ENCODE data around the gene TRIO.

TRIO gene

GRCh38 chr5:14209222-14209822 lies 66.2 kb downstream of the TRIO start:
- Histone ChIP-seq H3K4me3 (ENCODE audit: low read length) (no peak overlapping the region), H3K4me1 (ENCODE audit: insufficient read depth, low read length) (peaks cover 12% of the 10 kb centered on the region), H3K9me3 (ENCODE audit: insufficient read depth, low read depth, low read length) (no peaks in the 10 kb centered on the region), H3K36me3 (ENCODE audit: insufficient read depth, low read depth, low read length) (no peaks in the 10 kb centered on the region), H3K27ac (ENCODE audit: low read length) (no peak overlapping the region), H3K27me3 (ENCODE audit: insufficient read depth, low read length) (no peaks in the 10 kb centered on the region), H3K9ac (ENCODE audit: low read depth, low read length) (no peak overlapping the region)

DNA sequence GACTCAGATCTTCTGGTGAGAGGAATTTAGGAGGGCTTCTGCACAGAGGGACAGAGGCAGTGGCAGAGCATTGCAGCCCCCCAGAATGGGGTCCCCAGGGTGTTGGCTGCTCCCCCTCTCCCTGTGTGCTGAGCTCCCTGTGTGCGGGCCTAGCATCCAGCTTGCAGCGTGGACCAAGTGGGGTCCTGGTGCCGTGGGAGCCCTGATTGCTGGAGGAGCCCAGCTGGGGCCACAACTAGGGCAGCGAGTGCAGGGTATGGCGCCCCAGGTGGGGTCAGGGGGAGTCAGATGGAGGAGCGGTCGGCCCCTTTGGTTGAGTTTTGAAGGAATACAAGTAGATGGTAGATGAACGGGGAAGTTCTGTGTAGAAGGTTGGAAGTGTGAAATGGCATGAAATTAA lies 66.7 kb downstream of the TRIO start:
- H3K4me1 ChIP-seq (ENCODE audit: insufficient read depth, low read length), result peaks cover 12% of the 10 kb centered on the region
- no peaks in the 10 kb centered on the region for H3K27me3 ChIP-seq (ENCODE audit: insufficient read depth, low read length)
- no peaks in the 10 kb centered on the region for H3K36me3 ChIP-seq (ENCODE audit: insufficient read depth, low read depth, low read length)
- H3K9ac ChIP-seq (ENCODE audit: low read depth, low read length), result no peak overlapping the region
- no peaks in the 10 kb centered on the region for H3K9me3 ChIP-seq (ENCODE audit: insufficient read depth, low read depth, low read length)
- H3K27ac ChIP-seq (ENCODE audit: low read length), result no peak overlapping the region
- no peak overlapping the region for H3K4me3 ChIP-seq (ENCODE audit: low read length)

DNA sequence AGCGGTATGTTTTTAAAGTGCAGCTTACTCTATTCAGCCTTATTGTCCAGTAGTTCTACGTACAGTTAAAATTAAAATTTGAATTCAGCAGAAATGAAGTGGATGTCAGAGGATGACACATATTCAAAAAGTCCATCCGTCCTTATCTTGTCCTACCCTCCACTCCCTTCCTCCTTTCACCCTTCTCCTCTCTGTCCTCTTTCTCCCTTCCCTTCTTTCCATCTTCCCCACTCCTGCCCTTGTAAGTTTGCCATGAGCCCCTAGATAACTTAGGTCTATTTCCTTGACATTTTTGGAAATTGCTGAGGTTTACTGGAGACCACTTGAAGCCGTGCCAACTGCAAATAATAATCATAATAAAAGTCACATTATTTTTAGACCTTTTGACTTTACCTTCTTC lies 67.6 kb downstream of the TRIO start:
- Histone ChIP-seq H3K4me3 (ENCODE audit: low read length) (no peak overlapping the region), H3K9me3 (ENCODE audit: insufficient read depth, low read depth, low read length) (no peaks in the 10 kb centered on the region), H3K27me3 (ENCODE audit: insufficient read depth, low read length) (no peaks in the 10 kb centered on the region), H3K36me3 (ENCODE audit: insufficient read depth, low read depth, low read length) (no peaks in the 10 kb centered on the region), H3K4me1 (ENCODE audit: insufficient read depth, low read length) (peaks cover 17% of the 10 kb centered on the region), H3K27ac (ENCODE audit: low read length) (no peak overlapping the region), H3K9ac (ENCODE audit: low read depth, low read length) (no peak overlapping the region)

DNA sequence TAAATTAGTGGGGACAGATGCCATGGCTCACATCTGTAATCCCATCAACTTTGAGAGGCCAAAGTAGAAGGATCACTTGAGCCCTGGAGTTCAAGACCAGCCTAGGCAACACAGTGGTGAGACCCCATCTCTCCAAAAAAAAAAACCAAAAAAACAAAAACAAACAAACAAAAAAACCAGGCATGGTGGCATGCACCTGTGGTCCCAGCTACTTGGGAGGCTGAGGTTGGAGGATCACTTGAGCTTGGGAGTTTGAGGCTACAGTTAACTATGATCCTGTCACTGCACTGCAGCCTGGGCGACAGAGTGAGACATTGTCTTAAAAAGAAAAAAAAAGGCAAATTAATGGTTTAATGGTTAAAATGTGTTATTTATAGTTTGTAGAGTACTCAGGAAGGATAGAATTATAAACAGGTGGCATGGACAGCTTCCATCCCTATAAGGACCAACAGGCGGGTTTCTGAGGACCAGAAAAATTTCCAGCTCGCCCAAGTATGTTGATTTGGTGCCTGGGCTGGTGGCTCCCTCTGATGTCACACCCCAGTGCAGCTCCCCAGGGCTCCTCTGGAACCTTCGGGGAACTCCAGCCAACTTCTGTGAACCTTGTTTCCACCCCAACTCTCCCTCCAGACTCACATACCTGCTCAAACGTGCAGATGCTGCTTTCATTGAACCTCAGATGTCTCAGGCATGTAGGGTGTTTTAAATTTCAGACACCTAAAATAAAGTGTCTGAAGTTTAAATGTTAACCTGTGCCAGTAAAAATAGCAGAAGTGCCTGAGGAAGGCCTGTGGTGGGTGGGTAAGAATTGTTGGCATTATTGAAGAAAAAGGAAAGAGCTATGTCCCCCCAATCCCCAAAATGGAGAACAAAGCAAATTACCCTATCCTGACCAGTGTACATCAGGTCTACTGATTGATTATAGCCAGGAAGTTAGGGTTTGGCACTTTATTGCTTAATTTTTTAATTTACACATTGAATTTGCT lies 69.0 kb downstream of the TRIO start:
- no peaks in the 10 kb centered on the region for H3K36me3 ChIP-seq (ENCODE audit: insufficient read depth, low read depth, low read length)
- no peaks in the 10 kb centered on the region for H3K9me3 ChIP-seq (ENCODE audit: insufficient read depth, low read depth, low read length)
- H3K4me3 ChIP-seq (ENCODE audit: low read length), result no peak overlapping the region
- H3K27me3 ChIP-seq (ENCODE audit: insufficient read depth, low read length), result no peaks in the 10 kb centered on the region
- H3K27ac ChIP-seq (ENCODE audit: low read length), result no peak overlapping the region
- peaks cover 31% of the 10 kb centered on the region for H3K4me1 ChIP-seq (ENCODE audit: insufficient read depth, low read length)
- H3K9ac ChIP-seq (ENCODE audit: low read depth, low read length), result no peak overlapping the region

DNA sequence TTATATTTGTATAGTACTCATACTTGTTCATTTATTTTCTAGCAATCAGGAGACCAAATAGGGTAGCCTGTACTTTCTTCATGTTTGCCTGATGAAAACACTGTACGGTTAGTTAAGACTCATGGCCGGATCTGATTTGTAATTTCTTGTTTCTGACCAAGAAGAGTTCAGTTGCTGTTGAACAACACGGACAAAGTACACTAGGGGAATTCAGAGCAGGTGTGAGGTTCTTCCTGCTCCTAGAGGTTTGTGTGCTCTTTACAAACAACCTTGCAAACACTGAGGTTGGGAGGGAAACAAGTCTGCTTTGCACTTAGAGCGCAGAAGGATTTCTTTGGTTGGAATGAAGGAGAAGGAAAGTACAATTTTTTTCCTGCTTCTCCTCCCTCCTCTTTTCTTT lies 69.7 kb downstream of the TRIO start:
- H3K9ac ChIP-seq (ENCODE audit: low read depth, low read length), result no peak overlapping the region
- H3K4me3 ChIP-seq (ENCODE audit: low read length), result no peak overlapping the region
- H3K36me3 ChIP-seq (ENCODE audit: insufficient read depth, low read depth, low read length), result no peaks in the 10 kb centered on the region
- H3K27me3 ChIP-seq (ENCODE audit: insufficient read depth, low read length), result no peaks in the 10 kb centered on the region
- no peak overlapping the region for H3K27ac ChIP-seq (ENCODE audit: low read length)
- H3K4me1 ChIP-seq (ENCODE audit: insufficient read depth, low read length), result peaks cover 35% of the 10 kb centered on the region
- no peaks in the 10 kb centered on the region for H3K9me3 ChIP-seq (ENCODE audit: insufficient read depth, low read depth, low read length)

DNA sequence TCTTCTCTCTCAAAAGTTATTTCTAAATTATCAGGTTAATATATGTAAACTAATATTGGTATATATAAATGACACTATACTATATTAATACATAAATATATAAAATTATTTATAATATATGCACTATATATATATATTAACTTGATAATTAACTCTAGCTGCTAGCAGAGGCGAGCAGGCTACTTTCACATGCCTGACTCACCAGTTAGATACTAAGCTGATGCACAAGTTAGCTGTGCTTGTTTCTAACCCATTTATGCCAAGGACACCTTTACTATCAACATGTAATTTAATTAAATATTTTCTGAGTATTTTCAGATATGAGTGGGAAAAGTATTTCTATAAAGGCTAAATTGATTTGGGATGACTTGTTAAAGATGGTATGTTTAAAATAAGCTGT lies 70.1 kb downstream of the TRIO start:
- Histone ChIP-seq H3K4me1 (ENCODE audit: insufficient read depth, low read length) (peaks cover 38% of the 10 kb centered on the region), H3K4me3 (ENCODE audit: low read length) (no peak overlapping the region), H3K9ac (ENCODE audit: low read depth, low read length) (no peak overlapping the region), H3K36me3 (ENCODE audit: insufficient read depth, low read depth, low read length) (no peaks in the 10 kb centered on the region), H3K27ac (ENCODE audit: low read length) (no peak overlapping the region), H3K27me3 (ENCODE audit: insufficient read depth, low read length) (no peaks in the 10 kb centered on the region), H3K9me3 (ENCODE audit: insufficient read depth, low read depth, low read length) (no peaks in the 10 kb centered on the region)

- Histone ChIP-seq H3K27me3 (ENCODE audit: insufficient read depth, low read length) (no peaks in the 10 kb centered on the region), H3K27ac (ENCODE audit: low read length) (no peak overlapping the region), H3K4me3 (ENCODE audit: low read length) (no peak overlapping the region), H3K4me1 (ENCODE audit: insufficient read depth, low read length) (peaks cover 39% of the 10 kb centered on the region), H3K9me3 (ENCODE audit: insufficient read depth, low read depth, low read length) (no peaks in the 10 kb centered on the region), H3K36me3 (ENCODE audit: insufficient read depth, low read depth, low read length) (no peaks in the 10 kb centered on the region), H3K9ac (ENCODE audit: low read depth, low read length) (no peak overlapping the region)
These were observed 70.9 kb downstream of the TRIO start for GRCh38 chr5:14213813-14214585.

DNA sequence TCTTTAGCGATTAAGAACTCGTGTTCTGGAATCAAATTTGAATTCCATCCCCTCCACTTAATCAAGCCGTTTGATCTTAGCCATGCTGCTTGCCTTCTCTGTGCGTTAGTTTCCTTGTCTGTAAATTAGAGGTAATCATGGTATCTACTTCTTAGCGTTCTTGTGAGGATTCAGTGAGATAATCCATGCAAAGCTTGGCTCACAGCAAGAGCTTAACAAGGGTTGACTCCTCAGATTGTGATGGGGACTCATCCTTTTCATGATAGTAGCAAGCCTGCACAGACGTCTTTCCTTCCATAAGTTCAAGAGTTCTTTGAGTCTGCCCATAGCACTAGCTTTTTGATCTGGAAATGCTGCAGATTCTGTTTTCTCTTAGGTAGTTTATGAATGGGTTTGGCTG lies 72.8 kb downstream of the TRIO start:
- Histone ChIP-seq H3K4me1 (ENCODE audit: insufficient read depth, low read length) (peaks cover 45% of the 10 kb centered on the region), H3K9me3 (ENCODE audit: insufficient read depth, low read depth, low read length) (no peaks in the 10 kb centered on the region), H3K9ac (ENCODE audit: low read depth, low read length) (no peak overlapping the region), H3K27ac (ENCODE audit: low read length) (no peak overlapping the region), H3K27me3 (ENCODE audit: insufficient read depth, low read length) (no peaks in the 10 kb centered on the region), H3K36me3 (ENCODE audit: insufficient read depth, low read depth, low read length) (no peaks in the 10 kb centered on the region), H3K4me3 (ENCODE audit: low read length) (no peak overlapping the region)

GRCh38 chr5:14216372-14216771 lies 73.2 kb downstream of the TRIO start:
- Histone ChIP-seq H3K27ac (ENCODE audit: low read length) (no peak overlapping the region), H3K4me3 (ENCODE audit: low read length) (no peak overlapping the region), H3K27me3 (ENCODE audit: insufficient read depth, low read length) (no peaks in the 10 kb centered on the region), H3K9ac (ENCODE audit: low read depth, low read length) (no peak overlapping the region), H3K9me3 (ENCODE audit: insufficient read depth, low read depth, low read length) (no peaks in the 10 kb centered on the region), H3K4me1 (ENCODE audit: insufficient read depth, low read length) (peaks cover 47% of the 10 kb centered on the region), H3K36me3 (ENCODE audit: insufficient read depth, low read depth, low read length) (no peaks in the 10 kb centered on the region)

GRCh38 chr5:14216902-14217301 lies 73.8 kb downstream of the TRIO start:
- no peak overlapping the region for H3K9ac ChIP-seq (ENCODE audit: low read depth, low read length)
- no peaks in the 10 kb centered on the region for H3K27me3 ChIP-seq (ENCODE audit: insufficient read depth, low read length)
- peaks cover 47% of the 10 kb centered on the region for H3K4me1 ChIP-seq (ENCODE audit: insufficient read depth, low read length)
- H3K36me3 ChIP-seq (ENCODE audit: insufficient read depth, low read depth, low read length), result no peaks in the 10 kb centered on the region
- no peak overlapping the region for H3K27ac ChIP-seq (ENCODE audit: low read length)
- no peaks in the 10 kb centered on the region for H3K9me3 ChIP-seq (ENCODE audit: insufficient read depth, low read depth, low read length)
- H3K4me3 ChIP-seq (ENCODE audit: low read length), result no peak overlapping the region

DNA sequence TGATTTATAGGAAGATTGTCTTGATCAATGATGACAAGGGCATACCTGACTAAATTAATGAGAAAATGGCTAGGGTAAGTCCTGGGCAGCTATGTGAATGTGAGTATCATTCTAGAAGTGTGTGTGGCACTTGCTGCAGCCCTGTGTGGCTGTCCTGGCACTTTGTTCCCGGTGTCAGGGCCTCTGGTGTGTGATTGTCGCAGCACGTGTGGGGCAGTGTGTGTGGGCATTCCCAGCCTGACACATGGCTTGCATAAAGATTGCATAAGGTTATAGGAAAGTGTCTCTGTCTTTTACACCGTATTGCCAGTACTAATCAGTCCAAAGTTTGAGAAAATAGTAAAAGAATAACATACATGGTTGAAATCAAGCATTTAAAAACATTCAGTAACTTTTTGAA lies 74.4 kb downstream of the TRIO start:
- Histone ChIP-seq H3K9ac (ENCODE audit: low read depth, low read length) (no peak overlapping the region), H3K4me3 (ENCODE audit: low read length) (no peak overlapping the region), H3K4me1 (ENCODE audit: insufficient read depth, low read length) (peaks cover 52% of the 10 kb centered on the region), H3K9me3 (ENCODE audit: insufficient read depth, low read depth, low read length) (no peaks in the 10 kb centered on the region), H3K27me3 (ENCODE audit: insufficient read depth, low read length) (no peaks in the 10 kb centered on the region), H3K36me3 (ENCODE audit: insufficient read depth, low read depth, low read length) (no peaks in the 10 kb centered on the region), H3K27ac (ENCODE audit: low read length) (no peak overlapping the region)
